ENCODE results near the gene CALM3.

The CALM3 gene

DNA sequence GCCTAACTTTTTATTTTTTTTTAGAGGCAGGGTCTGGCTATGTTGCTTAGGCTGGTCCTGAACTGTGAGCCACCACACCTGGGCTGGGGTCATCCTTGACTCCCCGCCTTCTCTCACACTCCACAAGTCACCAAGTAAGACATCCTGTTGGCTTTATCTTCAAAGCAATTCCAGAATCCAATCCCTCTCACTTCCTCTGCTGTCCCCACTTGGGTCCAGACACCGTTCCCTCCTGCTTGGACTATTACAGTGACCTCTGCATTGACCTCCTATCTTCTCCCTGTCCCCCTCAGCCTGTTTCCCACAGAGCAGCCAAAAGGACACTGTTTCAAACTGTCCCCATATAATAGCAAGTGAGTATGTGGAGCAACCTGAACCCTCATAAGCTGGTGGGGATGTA, 39.5 kb downstream of the CALM3 start:
- no peak for DNase-seq

DNA sequence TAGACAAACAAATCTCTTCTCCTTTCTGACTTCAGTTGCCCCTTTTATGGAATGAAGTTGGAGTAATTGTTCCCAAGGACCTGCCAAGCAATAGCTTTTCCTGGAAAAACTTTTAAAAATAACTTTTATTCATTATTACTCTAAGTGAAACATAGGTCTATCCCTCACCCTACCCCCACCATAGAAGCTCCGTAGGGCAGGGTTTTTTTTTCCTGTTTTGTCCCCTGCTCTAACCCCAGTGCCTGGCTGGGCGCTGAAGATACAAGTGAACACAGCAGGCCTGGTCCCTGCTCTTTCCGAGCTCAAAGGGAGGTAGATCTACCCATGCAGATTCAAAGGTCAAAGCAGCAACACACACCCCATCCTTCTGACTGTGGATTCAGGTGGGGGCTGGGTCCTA, 43.6 kb downstream of the CALM3 start:
- DNase-seq: no peak

DNA sequence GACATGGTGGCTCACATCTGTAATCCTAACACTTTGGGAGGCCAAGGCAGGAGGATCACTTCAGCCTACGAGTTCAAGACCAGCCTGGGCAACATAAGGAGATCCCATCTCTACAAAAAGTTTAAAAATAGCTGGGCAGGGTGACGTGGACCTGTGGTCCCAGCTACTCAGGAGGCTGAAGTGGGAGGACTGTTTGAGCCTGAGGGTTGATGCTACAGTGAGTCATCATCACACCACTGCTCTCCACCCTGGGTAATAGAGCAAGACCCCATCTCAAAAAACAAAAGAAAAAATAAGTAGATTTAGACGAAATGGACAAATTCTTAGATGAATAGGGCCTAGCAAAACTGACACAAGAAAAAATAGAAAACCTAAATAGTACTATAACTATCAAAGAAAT, 45.3 kb downstream of the CALM3 start:
- no peak for DNase-seq

DNA sequence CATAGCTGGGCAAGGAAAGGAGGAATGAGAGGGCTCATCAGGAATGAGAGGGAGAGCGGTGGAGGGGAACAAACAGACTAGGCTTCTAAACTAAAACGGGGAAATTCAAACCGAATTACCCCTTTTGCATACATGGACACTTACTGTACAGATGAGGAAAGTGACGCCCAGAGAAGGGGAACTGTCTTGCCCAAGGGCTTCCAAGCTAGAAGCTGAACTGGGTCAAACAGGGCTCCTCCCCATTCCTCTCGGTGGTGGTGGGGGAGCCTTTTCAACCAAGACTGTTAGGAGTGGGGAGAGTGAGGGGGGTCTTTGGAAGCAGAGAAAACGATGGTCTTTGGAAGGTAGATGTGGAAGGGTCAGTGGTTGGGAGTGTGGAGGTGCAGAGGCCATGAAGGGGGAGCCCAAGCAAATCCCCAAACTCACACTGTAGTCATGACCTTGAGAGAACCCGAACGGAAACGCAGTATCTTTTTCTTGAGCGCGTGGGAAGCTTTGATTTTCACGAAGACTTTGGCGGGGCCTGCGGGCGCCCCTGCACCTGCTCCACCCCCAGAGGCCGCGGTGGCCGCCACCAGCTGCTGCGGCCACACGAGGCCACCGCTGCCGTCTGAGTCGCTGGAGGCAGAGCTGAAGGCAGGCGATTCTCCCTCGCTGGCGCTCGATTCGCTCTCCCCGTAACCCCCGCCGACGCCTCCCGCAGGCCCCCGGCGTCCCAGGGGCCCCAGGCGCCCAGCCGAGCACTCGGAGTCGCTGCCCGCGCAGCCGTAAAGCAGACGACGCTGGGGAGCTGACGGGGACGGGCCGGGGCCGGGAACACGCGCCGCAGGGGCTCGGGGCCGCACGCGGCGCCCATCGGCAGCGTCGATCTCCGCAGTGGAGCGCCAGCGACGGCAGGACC, 47.2 kb downstream of the CALM3 start:
- DNase-seq: no peak

DNA sequence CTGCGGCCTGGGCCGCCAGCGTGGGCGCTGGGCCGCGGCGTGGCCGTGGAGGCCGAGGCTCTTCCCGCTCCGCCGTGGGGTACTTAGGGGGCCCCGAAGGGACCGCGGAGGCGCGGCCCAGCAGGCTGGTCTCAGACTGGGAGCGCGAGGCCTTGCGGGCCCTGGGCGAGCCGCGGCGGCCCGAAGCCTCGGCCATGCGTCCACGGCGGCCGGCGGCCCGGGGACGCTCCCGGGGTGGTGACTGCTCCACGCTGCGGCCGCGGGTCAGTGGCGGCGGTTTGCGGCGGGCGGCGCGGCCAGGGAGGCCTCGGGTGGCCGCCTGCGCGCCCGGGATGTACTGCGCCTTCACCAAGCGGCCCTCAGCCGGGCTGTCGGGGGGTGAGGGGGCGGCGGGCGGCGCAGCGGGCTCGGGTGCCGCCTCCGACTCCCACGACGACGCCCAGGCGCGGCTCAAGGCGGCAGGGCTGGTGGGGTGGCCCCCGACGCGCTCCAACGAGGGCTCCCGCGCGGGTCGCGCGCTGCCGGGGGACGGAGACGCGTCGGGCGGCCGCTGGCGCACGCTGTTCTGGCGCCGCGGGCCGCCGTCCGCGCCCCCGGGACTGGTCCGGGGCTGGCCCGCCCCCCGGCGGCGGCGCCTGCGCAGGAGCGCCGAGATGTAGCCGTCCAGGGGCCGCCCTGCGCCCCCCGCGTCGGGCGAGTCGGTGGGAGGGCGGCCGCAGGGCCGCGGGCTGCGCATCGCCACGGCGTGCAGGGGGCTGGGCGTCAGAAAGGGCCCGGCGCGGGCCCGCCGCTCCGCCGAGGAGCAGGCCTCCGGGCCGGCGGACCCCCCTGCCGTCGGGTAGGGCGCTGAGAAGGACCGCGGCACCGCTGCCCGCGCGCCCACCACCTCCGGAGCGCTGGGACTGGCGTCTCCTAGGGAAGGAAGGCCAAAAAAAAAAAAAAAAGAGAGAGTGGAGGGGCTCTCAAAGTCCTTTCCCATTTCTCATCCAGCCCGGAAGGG, 48.1 kb downstream of the CALM3 start:
- DNase-seq: no peak

DNA sequence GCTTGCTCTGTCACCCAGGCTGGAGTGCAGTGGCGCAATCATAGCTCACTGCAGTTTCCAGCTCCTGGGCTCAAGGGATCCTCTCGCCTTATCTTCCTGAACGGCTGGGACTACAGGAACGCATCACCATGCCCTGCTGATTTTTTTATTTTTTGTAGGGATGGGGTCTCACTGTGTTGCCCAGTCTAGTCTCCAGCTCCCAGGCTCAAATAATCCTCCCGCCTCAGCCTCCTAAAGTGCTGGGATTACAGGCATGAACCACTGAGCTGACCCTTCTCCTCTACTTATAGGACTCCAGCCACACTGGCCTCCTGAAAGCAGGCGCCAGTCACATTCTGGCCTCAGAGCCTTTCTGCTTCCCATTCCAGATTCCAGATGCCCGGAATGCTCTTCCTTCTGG, 49.3 kb downstream of the CALM3 start:
- DNase-seq: no peak

DNA sequence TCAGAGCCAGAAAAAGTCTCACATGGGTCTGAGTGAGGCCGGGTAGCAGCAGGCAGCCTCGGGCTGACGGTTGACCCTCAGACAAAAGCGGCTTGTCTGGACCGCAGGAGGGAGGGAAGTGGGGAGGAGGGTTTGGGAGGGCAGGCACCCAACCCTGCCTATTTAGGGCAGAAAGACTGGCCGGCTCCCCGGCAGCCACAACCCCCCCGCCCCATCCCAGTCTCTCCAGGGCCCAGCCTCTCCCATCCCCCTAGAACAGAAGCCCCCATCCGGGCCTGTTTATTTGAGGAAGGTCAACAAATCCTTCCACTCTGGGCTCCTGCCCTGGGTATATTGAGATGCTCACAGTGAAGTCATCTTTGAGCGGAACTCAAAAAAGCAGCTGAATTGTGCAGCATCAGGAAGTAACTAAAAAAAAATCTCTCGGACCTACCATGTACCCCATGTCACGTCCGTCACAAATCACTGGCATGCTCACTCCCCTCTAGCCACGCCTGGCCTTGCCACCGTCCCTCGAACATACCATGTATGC, 53.6 kb downstream of the CALM3 start:
- DNase-seq: no peak

DNA sequence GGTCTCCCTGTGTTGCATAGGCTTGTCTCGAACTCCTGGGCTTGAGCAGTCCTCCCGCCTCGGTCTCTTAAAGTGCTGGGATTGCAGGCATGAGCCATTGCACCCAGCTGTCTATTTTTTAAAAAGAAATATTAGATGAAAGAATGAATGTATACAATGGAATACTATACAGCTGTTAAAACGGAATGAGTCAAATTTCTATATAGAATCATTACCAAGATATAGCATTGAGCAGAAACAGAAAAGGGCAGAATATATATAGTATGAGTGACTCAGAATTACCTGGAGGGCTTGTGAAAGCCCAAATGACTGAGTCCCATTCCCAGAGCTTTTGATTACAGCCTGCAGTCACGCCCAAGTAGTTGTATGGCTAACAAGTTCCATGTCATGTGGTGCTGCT, 55.4 kb downstream of the CALM3 start:
- DNase-seq: no peak

DNA sequence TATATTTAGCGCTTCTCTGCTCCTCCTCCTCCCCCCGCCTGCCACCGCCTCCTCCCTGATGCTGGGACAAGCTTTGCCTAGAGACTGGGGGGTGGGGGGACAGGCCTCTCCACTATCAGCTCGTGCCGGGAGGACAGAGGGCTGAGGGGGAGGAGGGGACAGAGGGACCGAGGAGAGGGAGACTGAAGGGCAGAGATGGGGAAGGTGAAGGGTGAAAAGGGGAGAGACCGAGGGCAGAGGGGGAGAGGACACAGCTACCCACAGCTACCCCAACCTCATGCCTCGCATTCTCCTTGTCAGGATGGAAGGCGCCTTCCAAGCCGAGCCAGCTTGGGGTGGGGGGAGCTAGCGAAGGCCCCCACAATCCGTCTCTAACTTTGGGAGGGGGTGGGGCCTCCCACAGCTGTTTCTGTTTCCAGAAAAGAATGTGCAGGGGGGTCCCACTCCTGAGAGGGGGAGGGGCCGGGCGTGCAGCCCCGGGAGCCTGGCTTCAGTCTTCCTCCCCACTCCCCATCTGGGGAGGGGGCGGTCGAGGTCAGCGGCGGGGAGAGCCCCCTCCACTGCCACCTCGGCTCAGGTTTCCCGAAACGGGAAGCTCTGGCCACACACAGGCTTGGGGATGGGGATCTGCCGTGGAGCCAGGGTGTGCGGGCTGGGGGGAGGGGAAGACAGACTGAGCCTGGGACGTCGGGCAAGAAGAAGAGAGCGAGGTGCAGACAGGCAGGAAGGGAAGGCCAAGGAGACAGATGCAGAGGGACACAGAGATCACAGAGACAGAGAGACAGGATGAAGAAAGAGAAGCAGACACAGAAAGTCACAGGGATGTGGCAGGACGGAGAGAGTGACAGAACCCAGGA, 58.2 kb downstream of the CALM3 start:
- no peak for DNase-seq

DNA sequence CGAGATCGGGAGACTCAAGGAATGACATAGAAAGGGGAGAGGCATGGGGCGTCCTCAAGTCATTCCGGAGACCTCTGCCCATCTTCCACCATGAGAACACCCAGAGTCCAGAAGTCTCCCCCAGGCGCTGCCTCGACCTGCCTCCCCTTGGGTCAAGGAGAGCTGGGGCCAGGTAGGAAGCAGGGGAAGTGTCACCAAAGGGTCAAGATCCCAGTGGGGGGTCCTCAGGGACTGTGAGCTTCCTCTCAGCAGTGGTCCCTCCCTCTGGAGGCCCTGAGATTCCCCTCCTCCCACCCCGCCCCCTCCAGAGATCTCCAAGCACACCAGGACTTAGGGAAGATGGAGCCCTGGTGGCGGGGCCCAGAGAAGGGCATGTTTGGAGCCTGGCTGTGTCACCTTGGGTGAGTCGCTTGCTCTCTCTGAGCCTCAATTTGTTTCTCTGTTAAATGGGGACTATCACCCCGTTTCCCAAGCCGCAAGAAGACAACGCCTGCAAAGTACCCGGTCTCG, 58.9 kb downstream of the CALM3 start:
- DNase-seq: no peak
